HG02840 (cell line): ENCODE results near the gene LUZP1.

Experiments
- ATAC-seq: cut with Tn5 transposase; IDR thresholded peaks from one replicate; pipeline ENCODE4 v1.9.1; 2021; ENCODE audit warnings: mild to moderate bottlenecking, moderate library complexity, moderate number of reproducible peaks; ENCODE audit not compliant: unreplicated experiment, low FRiP score

LUZP1 gene

GRCh38 chr1:23118957-23119792, 49.5 kb downstream of the LUZP1 start:
- ATAC-seq, result no peak

GRCh38 chr1:23118407-23118806, 50.2 kb downstream of the LUZP1 start:
- no peak for ATAC-seq

- ATAC-seq, result no peak
These were observed 51.5 kb downstream of the LUZP1 start for GRCh38 chr1:23116921-23117699.

- no peak for ATAC-seq
These were observed 52.3 kb downstream of the LUZP1 start for GRCh38 chr1:23116216-23116836.

GRCh38 chr1:23114424-23115079, 54.1 kb downstream of the LUZP1 start:
- no peak for ATAC-seq

- no peak for ATAC-seq
These were observed 56.8 kb downstream of the LUZP1 start for GRCh38 chr1:23111600-23112535.

GRCh38 chr1:23110391-23110790, 58.3 kb downstream of the LUZP1 start:
- ATAC-seq, result no peak

GRCh38 chr1:23108918-23109533, 59.6 kb downstream of the LUZP1 start:
- no peak for ATAC-seq

- ATAC-seq, result no peak
These were observed 65.4 kb downstream of the LUZP1 start for GRCh38 chr1:23103001-23103889.

- no peak for ATAC-seq
These were observed 66.4 kb downstream of the LUZP1 start for GRCh38 chr1:23102289-23102688.

GRCh38 chr1:23101887-23102286, 66.8 kb downstream of the LUZP1 start:
- ATAC-seq, result no peak

GRCh38 chr1:23101101-23101827, 67.4 kb downstream of the LUZP1 start:
- no peak for ATAC-seq

GRCh38 chr1:23100074-23100748, 68.4 kb downstream of the LUZP1 start:
- ATAC-seq, result no peak

GRCh38 chr1:23099171-23099536, 69.5 kb downstream of the LUZP1 start:
- no peak for ATAC-seq

- no peak for ATAC-seq
These were observed 70.0 kb downstream of the LUZP1 start for GRCh38 chr1:23098463-23099170.

GRCh38 chr1:23097316-23097715, 71.3 kb downstream of the LUZP1 start:
- no peak for ATAC-seq

GRCh38 chr1:23092447-23092846, 76.2 kb downstream of the LUZP1 start:
- no peak for ATAC-seq
